Spleen (tissue), 7 donors: ENCODE results near the gene PDCD11.

ENCODE experiments used
- CTCF ChIP-seq, 11 experiments: fragments of 200-600 bp in 7 of 11; fragments of 450-650 bp in 4 of 11; sonication (generic) in 4 of 11; IDR thresholded peaks in 8 of 11; conservative IDR thresholded peaks in 3 of 11; 1 replicate in 7 of 11; 2 replicates in 4 of 11; pipeline versions ENCODE4 v1.4.0 to v1.8.0; 2016 to 2021; ENCODE audit warnings: antibody characterized with exemption in 11 of 11, inconsistent platforms in 4 of 11, mild to moderate bottlenecking in 1 of 11
- POLR2AphosphoS5 ChIP-seq, 3 donors: sonication (generic); formaldehyde crosslinking; IDR thresholded peaks; one replicate each; pipeline ENCODE4 v1.5.1; 2017; ENCODE audit warnings: antibody characterized with exemption in 3 of 3
- donor health status: DM: no; HTN: no; CAD: no; lungs with moderate emphysema.
- donor health status: DM: no; HTN: no; CAD: no.
- donor health status: DM: no; HTN: no; CAD: no.

GRCh38 chr10:103452506-103453230, 56.2 kb downstream of the PDCD11 start:
- no peak for TF ChIP-seq CTCF (IDR thresholded peaks at IDR 0.05 in 8 of 11, conservative IDR thresholded peaks at IDR 0.05 in 3 of 11)
- no peak for TF ChIP-seq POLR2AphosphoS5 (IDR thresholded peaks at IDR 0.05)
